H1 (cell line): ENCODE results near the gene SETD9. TPM values are rescaled to one million over a fixed set of nuclear protein-coding genes. Genes with fewer than 3 reads are reported as not detected.

Experiments
- ATF3 ChIP-seq: IDR thresholded peaks from 2 replicates; pipeline ENCODE4 v1.6.1; 2011; ENCODE audit warnings: low read depth, mild to moderate bottlenecking, low read length; ENCODE audit not compliant: insufficient read depth
- BRCA1 ChIP-seq: IDR thresholded peaks from 2 replicates; pipeline ENCODE4 v1.6.1; 2012; ENCODE audit warnings: low read depth, low read length, improper control_type of control experiment
- CHD2 ChIP-seq: IDR thresholded peaks from 2 replicates; pipeline ENCODE4 v1.6.1; 2012; ENCODE audit warnings: low read length, improper control_type of control experiment
- CHD7 ChIP-seq: fragments of 300-600 bp; sonication (generic); IDR thresholded peaks from 2 replicates; pipeline ENCODE4 v1.7.1; 2012; ENCODE audit warnings: low read length, moderate library complexity, mild to moderate bottlenecking, inconsistent platforms; ENCODE audit not compliant: insufficient replicate concordance
- EZH2 ChIP-seq: fragments of 200-600 bp; sonication (generic); IDR thresholded peaks from 2 replicates; pipeline ENCODE4 v1.7.1; 2012; ENCODE audit warnings: low read depth, mild to moderate bottlenecking, moderate library complexity, low read length, inconsistent platforms; ENCODE audit not compliant: severe bottlenecking
- KDM4A ChIP-seq: IDR thresholded peaks from one replicate; pipeline ENCODE4 v1.7.1; 2012; ENCODE audit warnings: low read depth, mild to moderate bottlenecking, moderate library complexity, low read length, inconsistent platforms; ENCODE audit not compliant: severe bottlenecking
- POLR2A ChIP-seq, 2 experiments: IDR thresholded peaks; 1 replicate in 1 of 2; 2 replicates in 1 of 2; pipeline ENCODE4 v1.6.1; 2011; ENCODE audit warnings: low read depth in 2 of 2, low read length in 2 of 2, mild to moderate bottlenecking in 2 of 2; ENCODE audit errors: control extremely low read depth in 1 of 2
- RBBP5 ChIP-seq: IDR thresholded peaks from 2 replicates; pipeline ENCODE4 v1.7.1; 2012; ENCODE audit warnings: low read depth, mild to moderate bottlenecking, inconsistent platforms, low read length, moderate library complexity, borderline replicate concordance
- SIN3A ChIP-seq, 2 experiments: IDR thresholded peaks in 1 of 2; conservative IDR thresholded peaks in 1 of 2; 2 replicates each; pipeline ENCODE4 v1.6.1; 2011 to 2012; ENCODE audit warnings: low read length in 2 of 2, improper control_type of control experiment in 1 of 2, low read depth in 1 of 2, mild to moderate bottlenecking in 1 of 2
- SUZ12 ChIP-seq: fragments of 200-600 bp; sonication (generic); IDR thresholded peaks from 2 replicates; pipeline ENCODE4 v1.6.1; 2012; ENCODE audit warnings: mild to moderate bottlenecking, inconsistent platforms, low read length, moderate library complexity, mixed read lengths
- ZNF274 ChIP-seq: IDR thresholded peaks from 2 replicates; pipeline ENCODE4 v1.7.0; 2012; ENCODE audit warnings: low read length, borderline replicate concordance; ENCODE audit errors: extremely low read depth
- polyA plus RNA-seq, 7 experiments: library from polyadenylated mRNA; depleted of rRNA in 3 of 7; stranded (reverse) in 5 of 7; unstranded in 2 of 7; fragments of >200 nt in 5 of 7; fragments of 200-250 nt in 2 of 7; gene quantifications; 1 replicate in 5 of 7; 2 replicates in 1 of 7; 4 replicates in 1 of 7; pipeline versions ENCODE4 v1.2.1 to v1.2.3, GENCODE V29; 2011 to 2013; ENCODE audit warnings: missing spikeins in 2 of 7, mixed read lengths in 2 of 7
- total RNA-seq: library from RNA; stranded (reverse); fragmentation: NEBNext Ultra II Directional; extraction: Animal tissue kit (Norgen Biotek cat#: 25700); gene quantifications from 2 replicates; pipeline ENCODE4 v1.2.1, GENCODE V29; 2021

Gene SETD9
- total and polyA plus RNA-seq, 2 of the 8 experiments (the other 6 are each of a cell fraction or from before 2014, with no cell fraction given), result 4.5 to 11.9 TPM

- TF ChIP-seq CHD7, result no peak
- no peak for TF ChIP-seq ZNF274
- TF ChIP-seq EZH2, result no peak
- TF ChIP-seq SIN3A (conservative IDR thresholded peaks at IDR 0.05 in 1 of 2, IDR thresholded peaks at IDR 0.05 in 1 of 2; ENCODE audit: low read depth in 1 of 2, low read length in 2 of 2), result no peak
- no peak for TF ChIP-seq BRCA1
- TF ChIP-seq RBBP5, result no peak
- TF ChIP-seq CHD2, result no peak
- no peak for TF ChIP-seq SUZ12
- TF ChIP-seq POLR2A (IDR thresholded peaks at IDR 0.05; ENCODE audit: control extremely low read depth in 1 of 2, low read depth in 2 of 2, low read length in 2 of 2), result no peak
- TF ChIP-seq KDM4A, result no peak
- TF ChIP-seq ATF3, result no peak
Measured at GRCh38 chr5:56876327-56876726, 33.1 kb upstream of the SETD9 start (continued).
